ENCODE data around the gene MYG1.

MYG1 gene, protein sequence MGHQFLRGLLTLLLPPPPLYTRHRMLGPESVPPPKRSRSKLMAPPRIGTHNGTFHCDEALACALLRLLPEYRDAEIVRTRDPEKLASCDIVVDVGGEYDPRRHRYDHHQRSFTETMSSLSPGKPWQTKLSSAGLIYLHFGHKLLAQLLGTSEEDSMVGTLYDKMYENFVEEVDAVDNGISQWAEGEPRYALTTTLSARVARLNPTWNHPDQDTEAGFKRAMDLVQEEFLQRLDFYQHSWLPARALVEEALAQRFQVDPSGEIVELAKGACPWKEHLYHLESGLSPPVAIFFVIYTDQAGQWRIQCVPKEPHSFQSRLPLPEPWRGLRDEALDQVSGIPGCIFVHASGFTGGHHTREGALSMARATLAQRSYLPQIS

DNA sequence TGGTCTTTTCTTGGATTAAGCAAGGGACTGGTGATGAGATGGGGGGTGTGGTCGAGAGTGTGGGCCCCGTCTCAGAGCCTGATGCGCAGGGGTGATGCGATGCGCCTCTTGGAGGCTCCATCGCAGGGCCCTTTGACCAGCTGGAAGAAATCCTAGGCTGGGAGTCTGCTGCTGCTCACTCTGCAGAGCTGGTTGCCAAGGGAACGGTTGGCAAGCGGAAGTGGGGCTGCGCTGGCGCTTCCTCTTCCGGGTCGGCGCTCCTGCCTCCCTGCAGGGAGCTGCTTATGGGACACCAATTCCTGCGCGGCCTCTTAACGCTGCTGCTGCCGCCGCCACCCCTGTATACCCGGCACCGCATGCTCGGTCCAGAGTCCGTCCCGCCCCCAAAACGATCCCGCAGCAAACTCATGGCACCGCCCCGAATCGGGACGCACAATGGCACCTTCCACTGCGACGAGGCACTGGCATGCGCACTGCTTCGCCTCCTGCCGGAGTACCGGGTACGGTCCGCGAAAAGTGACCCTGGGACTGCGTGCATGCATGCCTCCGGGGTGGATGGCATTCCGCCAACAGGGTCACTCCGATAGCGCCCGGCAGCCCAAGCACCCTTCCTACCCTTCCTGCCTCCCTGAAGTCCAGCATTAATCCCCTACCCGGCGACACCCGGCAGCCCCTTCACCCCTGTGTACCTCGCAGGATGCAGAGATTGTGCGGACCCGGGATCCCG, at the start of gene MYG1:
MYG1 (plus strand) TSS at position 242 of the 727 bp plus-strand sequence; CDS start at position 285, 43 bp downstream.
- no peak for FAIRE-seq

DNA sequence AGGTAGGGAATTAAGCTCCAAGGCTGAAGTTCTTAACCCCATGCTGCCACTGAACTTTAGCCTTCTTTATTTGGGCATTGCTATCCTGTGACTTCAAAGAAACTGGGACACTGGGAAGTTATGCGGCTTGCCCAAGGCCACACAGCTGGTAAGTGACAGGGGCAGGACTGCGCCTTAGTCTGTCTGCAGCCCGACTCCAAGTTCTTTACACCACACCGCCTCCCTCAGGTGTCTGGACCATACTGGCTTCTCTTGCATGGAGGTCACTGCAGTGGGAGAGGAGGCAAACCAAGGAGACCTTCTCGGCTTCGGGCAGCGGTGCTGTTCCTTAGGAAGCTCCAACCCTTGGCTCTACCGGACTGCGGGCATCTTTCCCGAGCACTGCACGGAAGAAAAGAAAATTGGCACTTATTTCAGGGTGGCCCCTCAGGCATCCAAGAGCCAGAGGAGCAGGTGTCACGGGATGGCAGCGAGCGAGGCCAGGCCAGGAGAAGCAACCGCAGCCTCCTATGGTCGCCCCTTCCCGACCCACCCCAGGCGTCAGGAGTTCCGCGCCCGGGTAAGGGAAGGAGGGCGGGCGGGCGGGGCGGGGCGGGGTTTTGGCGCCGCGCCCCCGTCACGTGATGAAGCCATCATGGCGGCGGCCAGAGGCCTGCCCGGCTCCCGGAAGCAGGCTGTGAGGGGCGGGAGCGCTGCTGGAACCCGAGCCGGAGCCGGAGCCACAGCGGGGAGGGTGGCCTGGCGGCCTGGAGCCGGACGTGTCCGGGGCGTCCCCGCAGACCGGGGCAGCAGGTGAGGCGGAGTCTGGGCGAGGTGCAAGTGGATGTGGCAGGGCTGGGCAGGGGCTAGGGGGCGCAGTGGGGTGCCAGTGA, 47.8 kb upstream of the MYG1 start:
- FAIRE-seq: no peak

DNA sequence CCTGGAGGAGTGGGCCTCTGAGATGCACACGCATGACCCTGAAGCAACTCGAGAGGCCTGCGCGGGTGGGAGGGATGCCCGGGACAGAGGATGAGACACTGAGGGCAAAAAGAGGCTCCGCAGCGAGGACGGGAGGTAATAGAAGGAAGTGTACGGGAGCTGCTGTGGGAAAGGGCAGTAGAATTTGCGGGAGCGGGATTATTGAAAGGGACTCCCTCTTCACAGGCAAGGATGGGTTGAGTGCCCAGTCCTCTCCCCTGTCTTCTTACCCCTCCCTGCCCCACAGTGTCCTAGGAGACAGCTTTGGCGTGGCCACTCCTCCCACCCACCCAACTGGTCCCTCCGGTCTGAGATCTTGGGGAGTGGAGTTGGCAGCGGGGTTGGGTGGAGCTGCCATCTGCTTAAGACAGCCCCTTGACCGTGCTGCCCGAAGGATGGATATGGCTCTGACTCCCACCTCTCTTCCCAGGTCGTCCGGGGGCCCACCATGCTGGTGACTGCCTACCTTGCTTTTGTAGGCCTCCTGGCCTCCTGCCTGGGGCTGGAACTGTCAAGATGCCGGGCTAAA, 47.1 kb upstream of the MYG1 start:
- no peak for FAIRE-seq

DNA sequence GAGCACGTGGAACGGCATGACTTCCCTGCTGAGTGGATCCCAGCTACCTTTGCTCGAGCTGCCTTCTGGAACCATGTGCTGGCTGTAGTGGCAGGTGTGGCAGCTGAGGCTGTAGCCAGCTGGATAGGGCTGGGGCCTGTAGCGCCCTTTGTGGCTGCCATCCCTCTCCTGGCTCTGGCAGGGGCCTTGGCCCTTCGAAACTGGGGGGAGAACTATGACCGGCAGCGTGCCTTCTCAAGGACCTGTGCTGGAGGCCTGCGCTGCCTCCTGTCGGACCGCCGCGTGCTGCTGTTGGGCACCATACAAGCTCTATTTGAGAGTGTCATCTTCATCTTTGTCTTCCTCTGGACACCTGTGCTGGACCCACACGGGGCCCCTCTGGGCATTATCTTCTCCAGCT, 46.2 kb upstream of the MYG1 start:
- FAIRE-seq: no peak

- FAIRE-seq: no peak
Measured at GRCh38 chr12:53254816-53255545, 44.5 kb upstream of the MYG1 start.

DNA sequence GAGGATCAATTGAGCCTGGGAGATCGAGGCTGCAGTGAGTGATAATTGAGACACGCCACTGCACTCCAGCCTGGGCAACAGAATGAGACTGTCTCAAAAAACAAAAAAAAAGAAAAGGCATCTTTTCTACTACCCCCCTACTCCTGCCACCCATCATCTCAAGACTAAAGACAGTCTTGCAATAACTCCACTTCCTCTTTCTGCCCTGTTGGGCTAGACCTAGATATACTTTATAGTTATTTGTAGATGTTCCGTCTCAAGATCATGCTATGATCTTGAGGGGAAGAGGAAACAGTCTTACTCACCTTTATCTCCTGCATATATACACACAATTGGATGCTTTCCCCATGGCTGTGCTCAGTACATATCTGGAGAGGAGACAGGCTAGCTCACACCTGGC, 43.5 kb upstream of the MYG1 start:
- no peak for FAIRE-seq

GRCh38 chr12:53258541-53259539, 40.7 kb upstream of the MYG1 start:
- FAIRE-seq: no peak

- FAIRE-seq: no peak
Measured at GRCh38 chr12:53259891-53260290, 39.6 kb upstream of the MYG1 start.

GRCh38 chr12:53265783-53266182, 33.7 kb upstream of the MYG1 start:
- FAIRE-seq: no peak

DNA sequence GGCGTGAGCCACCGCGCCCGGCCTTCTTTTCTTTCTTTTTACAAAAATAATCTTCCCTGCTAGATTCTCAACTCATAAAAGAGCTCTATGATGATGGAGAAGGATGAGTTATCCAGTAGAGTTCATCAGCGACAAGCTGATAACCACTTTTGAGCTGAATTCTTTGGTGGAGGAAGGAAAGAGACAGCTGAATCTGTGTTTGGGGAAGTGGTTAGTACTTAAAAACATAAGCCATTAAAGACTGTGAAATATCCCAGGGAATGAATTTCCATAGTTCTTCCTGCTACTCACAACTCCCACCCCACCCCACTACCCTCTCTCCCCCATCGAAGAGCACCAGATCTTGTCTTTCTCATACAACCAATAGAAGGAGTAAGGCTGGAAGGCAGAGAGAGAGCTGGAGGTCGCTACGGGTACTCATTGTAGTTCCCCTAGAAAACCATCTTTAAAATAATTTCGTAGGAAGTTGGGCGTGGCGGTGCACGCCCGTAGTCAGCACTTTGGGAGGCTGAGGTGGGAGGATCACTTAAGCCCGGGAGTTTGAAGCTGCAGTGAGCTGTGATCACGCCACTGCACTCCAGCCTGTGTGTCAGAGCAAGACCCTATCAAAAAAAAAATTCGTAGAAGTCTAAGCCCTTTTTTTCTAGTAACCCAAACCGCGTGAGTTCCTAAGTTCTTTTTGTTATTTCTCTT, 32.0 kb upstream of the MYG1 start:
- no peak for FAIRE-seq

DNA sequence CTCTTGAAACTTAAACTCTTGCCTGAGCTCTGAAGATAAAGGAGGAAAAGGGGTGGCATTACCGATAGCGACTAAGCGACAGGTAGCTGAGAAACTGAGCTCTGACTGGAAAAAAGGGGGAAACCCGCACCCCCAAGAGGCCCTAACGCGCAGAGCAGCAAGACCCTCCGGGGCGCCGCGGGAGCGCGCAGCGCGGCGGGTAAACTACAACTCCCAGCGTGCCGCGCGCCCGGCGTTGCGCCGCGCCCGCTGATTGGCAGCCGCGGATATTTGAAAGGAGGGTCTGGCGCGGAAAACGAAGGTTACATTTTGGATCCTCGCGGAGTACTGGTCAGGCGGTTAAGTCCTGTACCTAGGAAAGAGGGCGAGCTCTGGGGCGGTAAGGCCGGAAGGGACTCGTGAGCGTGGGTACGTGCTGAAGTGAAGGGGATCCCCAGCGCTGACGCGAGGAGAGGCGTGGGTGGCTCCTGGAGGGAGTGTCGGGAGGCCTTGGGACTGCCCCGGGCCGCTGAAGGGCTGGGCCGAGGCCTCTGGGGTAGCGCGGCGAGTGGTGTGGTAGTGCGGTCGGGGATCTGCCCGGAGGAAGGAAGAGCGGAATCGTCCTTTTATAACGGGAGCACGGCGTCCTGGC, 31.4 kb upstream of the MYG1 start, which contains the start of gene ESPL1:
ESPL1 (plus strand) TSS at position 301 of the 631 bp plus-strand sequence. CDS start 468 bp downstream, outside the sequence.
- no peak for FAIRE-seq

DNA sequence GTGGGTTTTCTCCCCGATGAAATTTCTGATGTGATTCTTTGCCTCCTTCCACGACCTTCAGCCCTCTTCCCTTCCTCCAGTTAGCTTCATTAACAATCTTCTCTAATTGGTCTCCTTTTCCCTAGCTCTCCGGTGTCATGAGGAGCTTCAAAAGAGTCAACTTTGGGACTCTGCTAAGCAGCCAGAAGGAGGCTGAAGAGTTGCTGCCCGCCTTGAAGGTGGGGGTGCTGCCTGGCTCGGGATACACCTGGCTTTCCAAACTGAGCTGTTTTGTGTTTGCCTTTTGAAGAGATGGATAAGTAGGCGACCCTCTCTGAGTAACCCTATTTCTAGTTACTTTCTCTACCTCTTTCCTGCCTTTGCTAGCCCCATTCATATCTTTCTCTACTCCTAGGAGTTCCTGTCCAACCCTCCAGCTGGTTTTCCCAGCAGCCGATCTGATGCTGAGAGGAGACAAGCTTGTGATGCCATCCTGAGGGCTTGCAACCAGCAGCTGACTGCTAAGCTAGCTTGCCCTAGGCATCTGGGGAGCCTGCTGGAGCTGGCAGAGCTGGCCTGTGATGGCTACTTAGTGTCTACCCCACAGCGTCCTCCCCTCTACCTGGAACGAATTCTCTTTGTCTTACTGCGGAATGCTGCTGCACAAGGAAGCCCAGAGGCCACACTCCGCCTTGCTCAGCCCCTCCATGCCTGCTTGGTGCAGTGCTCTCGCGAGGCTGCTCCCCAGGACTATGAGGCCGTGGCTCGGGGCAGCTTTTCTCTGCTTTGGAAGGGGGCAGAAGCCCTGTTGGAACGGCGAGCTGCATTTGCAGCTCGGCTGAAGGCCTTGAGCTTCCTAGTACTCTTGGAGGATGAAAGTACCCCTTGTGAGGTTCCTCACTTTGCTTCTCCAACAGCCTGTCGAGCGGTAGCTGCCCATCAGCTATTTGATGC, 30.6 kb upstream of the MYG1 start:
- FAIRE-seq: no peak

DNA sequence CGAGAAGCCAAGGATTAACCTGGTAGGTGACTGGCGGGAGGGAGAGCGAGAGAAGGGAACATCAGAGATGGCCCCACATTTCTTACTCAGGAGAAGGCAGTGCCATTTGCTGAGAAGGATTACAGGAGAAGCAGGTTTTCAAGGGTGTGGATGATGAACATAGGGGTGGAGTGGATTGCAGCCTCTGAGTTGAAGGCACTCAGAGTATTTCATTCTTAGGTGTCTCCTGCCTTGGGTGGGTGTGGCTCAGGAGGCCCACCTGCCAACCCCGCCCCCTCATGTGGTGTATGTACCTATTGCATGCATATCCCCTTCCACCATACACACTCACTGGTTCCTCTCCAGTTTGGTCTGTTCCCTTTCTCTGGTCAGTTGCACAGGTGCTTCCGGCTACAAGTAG, 25.1 kb upstream of the MYG1 start:
- FAIRE-seq: no peak

DNA sequence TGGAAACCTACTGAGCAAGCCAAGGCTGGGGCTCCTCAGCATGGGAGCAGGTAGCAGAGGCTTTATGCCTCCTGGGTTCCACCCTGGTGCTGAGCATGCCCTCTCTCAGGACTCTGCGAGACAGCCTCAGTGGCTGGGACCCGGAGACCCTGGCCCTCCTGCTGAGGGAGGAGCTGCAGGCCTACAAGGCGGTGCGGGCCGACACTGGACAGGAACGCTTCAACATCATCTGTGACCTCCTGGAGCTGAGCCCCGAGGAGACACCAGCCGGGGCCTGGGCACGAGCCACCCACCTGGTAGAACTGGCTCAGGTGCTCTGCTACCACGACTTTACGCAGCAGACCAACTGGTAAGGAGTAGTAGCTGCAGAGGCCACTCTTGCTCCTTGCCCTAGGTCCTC, 23.0 kb upstream of the MYG1 start:
- no peak for FAIRE-seq

DNA sequence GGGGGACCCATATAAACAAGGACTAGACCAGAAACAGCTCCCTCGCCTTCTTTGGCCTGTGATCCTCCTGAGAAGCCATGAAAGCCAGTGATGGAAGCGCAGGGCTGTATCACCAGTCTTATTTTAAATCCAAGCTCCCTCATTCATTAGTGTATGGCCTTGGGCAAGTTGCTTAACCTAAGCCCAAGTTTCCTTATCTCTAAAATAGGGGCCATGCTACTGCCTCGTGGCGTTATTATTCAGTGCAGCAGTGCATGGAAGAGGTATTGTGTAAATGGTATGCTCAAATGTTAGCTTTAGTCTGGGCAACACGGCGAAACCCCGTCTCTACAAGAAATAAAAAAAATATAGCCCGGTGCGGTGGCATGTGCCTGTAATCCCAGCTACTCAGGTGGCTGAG, 21.5 kb upstream of the MYG1 start:
- no peak for FAIRE-seq

GRCh38 chr12:53279283-53279869, 20.1 kb upstream of the MYG1 start:
- no peak for FAIRE-seq

DNA sequence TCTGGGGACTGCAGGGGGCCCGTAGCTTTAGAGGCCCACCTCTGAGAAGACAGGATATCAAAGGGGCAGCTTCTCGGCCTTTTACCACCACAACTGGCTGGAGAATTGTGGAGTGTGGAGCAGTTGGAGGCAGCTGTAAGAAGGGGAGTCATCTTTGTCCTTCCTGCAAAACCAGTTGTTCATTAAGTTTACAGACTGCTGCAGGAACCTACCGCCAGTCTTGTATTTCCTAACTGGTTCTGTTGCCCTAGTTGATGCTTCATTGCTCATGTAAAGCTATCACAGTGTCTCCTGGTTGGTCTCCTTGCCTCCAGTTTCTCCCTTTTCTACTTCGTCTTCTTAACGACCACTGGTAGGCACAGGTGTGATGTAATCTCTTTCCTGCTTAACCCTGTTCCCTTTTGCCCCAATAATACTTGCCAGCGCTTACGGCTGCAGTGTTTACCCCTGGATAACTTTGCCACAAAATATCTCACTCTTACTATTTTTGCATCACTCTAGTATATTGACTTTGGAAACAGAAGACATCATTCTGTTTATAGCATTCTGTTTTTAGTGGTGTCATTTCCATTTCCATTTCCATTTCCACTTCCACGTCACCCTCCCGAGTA, 19.5 kb upstream of the MYG1 start:
- no peak for FAIRE-seq

- no peak for FAIRE-seq
Measured at GRCh38 chr12:53286448-53286847, 13.0 kb upstream of the MYG1 start.
